HG02884 (cell line): Measurements from ENCODE around the gene TEPSIN.

ENCODE experiments used
- ATAC-seq: cut with Tn5 transposase; IDR thresholded peaks from one replicate; pipeline ENCODE4 v1.9.1; 2021; ENCODE audit warnings: mild to moderate bottlenecking, moderate library complexity; ENCODE audit not compliant: unreplicated experiment

Gene TEPSIN

GRCh38 chr17:81222906-81223761 is 15.7 kb downstream of the TEPSIN start, which contains the start of gene CEP131:
Gene CEP131, minus strand, starts transcription at chr17:81222965. Its CDS starts 2,909 bp downstream, at chr17:81220056.
- ATAC-seq = peak; percentile 90

- no peak for ATAC-seq
These were observed 16.3 kb downstream of the TEPSIN start for GRCh38 chr17:81222620-81222905.

GRCh38 chr17:81221842-81222619 is 16.8 kb downstream of the TEPSIN start:
- ATAC-seq = no peak

- ATAC-seq = no peak
These were observed 17.4 kb downstream of the TEPSIN start for GRCh38 chr17:81221371-81221841.

GRCh38 chr17:81219476-81220180 is 19.2 kb downstream of the TEPSIN start:
- no peak for ATAC-seq

GRCh38 chr17:81218991-81219390 is 19.9 kb downstream of the TEPSIN start:
- no peak for ATAC-seq

GRCh38 chr17:81218459-81218858 is 20.4 kb downstream of the TEPSIN start:
- ATAC-seq = no peak

- ATAC-seq = no peak
These were observed 21.4 kb downstream of the TEPSIN start for GRCh38 chr17:81217491-81217890.

GRCh38 chr17:81213978-81214377 is 24.9 kb downstream of the TEPSIN start:
- no peak for ATAC-seq

- no peak for ATAC-seq
These were observed 26.5 kb downstream of the TEPSIN start for GRCh38 chr17:81212365-81212764.

GRCh38 chr17:81210868-81211267 is 28.0 kb downstream of the TEPSIN start:
- no peak for ATAC-seq

- no peak for ATAC-seq
These were observed 28.4 kb downstream of the TEPSIN start for GRCh38 chr17:81210466-81210865.

- ATAC-seq = no peak
These were observed 29.7 kb downstream of the TEPSIN start for GRCh38 chr17:81209141-81209540.

- ATAC-seq = no peak
These were observed 30.2 kb downstream of the TEPSIN start for GRCh38 chr17:81208651-81209050.

- ATAC-seq = no peak
These were observed 31.0 kb downstream of the TEPSIN start for GRCh38 chr17:81207610-81208581.

GRCh38 chr17:81206657-81207056 is 32.2 kb downstream of the TEPSIN start:
- no peak for ATAC-seq

- ATAC-seq = no peak
These were observed 32.7 kb downstream of the TEPSIN start for GRCh38 chr17:81206166-81206565.

GRCh38 chr17:81204578-81204977 is 34.3 kb downstream of the TEPSIN start:
- no peak for ATAC-seq

- ATAC-seq = no peak
These were observed 35.7 kb downstream of the TEPSIN start for GRCh38 chr17:81203136-81203535.

- ATAC-seq = no peak
These were observed 36.5 kb downstream of the TEPSIN start for GRCh38 chr17:81202318-81202717.
